ENCODE results near the gene MAPK10. TPM values are rescaled to one million over a fixed set of nuclear protein-coding genes. Genes with fewer than 3 reads are reported as not detected.

Gene MAPK10
- total and polyA plus RNA-seq, 2 donors (not counting 3 experiments of a cell fraction or from before 2014, with no cell fraction given), result 0.17 TPM; not detected in 1

- no TSS peak for BruUV-seq (replicated peaks)
- no peak overlapping the region for H2AFZ ChIP-seq (ENCODE audit: low read depth, low read length)
- no peaks in the 10 kb centered on the region for H4K20me1 ChIP-seq (replicated peaks; ENCODE audit: control insufficient read depth, extremely low read depth, insufficient read depth, low read length)
- CTCF ChIA-PET, result no interaction called here
- peaks cover 0 to 2% of the 10 kb centered on the region in 2 experiments for H3K27me3 ChIP-seq (ENCODE audit: control insufficient read depth in 2 of 2, insufficient read depth in 2 of 2, low read length in 2 of 2)
- no peaks in the 10 kb centered on the region for H3K9me3 ChIP-seq (replicated peaks; ENCODE audit: control insufficient read depth, insufficient read depth, low read length)
- dilution Hi-C loops (cut with MboI; ENCODE audit: extremely low pct_ligation_motif_present, low sequenced_read_pairs), result no loop called here
- H3K79me2 ChIP-seq (ENCODE audit: control insufficient read depth, insufficient read depth, low read length), result no peaks in the 10 kb centered on the region
- POLR2A ChIA-PET, result no interaction called here
- H3K36me3 ChIP-seq (ENCODE audit: control insufficient read depth in 2 of 2, extremely low read depth in 1 of 2, insufficient read depth in 2 of 2, low read length in 2 of 2), result no peaks in the 10 kb centered on the region
- no peak overlapping the region for H3K9ac ChIP-seq (replicated peaks; ENCODE audit: extremely low read depth, insufficient read depth, low read length)
- TF ChIP-seq GATA2 (IDR thresholded peaks at IDR 0.05; ENCODE audit: insufficient read depth, insufficient read length, low read depth, low read length) (no peak), CTCF (IDR thresholded peaks at IDR 0.05; ENCODE audit: extremely low read depth in 1 of 2, insufficient read depth in 1 of 2, low read depth in 1 of 2, low read length in 2 of 2) (no peak)
- H3K4me2 ChIP-seq (ENCODE audit: insufficient read depth, low read length), result no peak overlapping the region
- H3K9me1 ChIP-seq (replicated peaks; ENCODE audit: control insufficient read depth, extremely low read depth, insufficient read depth, low read length), result no peaks in the 10 kb centered on the region
- FAIRE-seq, result no peak
- no peak overlapping the region for H3K4me3 ChIP-seq (replicated peaks in 1 of 3; ENCODE audit: insufficient read depth in 1 of 3, low read depth in 1 of 3, low read length in 3 of 3)
- intact Hi-C loops (cut with micrococcal nuclease), result no loop called here
- H3K4me1 ChIP-seq (ENCODE audit: control insufficient read depth, extremely low read depth, insufficient read depth, low read length), result no peaks in the 10 kb centered on the region
- H3K27ac ChIP-seq (ENCODE audit: insufficient read depth, low read depth, low read length), result no peak overlapping the region
- DNase-seq (ENCODE audit: low read depth, low spot score), result no peak
These were observed 203.3 kb downstream of the MAPK10 start for GRCh38 chr4:86156531-86156930.

GRCh38 chr4:86155766-86156165, 204.1 kb downstream of the MAPK10 start:
- TF ChIP-seq GATA2 (IDR thresholded peaks at IDR 0.05; ENCODE audit: insufficient read depth, insufficient read length, low read depth, low read length) (no peak), POLR2A (IDR thresholded peaks at IDR 0.05; ENCODE audit: low read depth, low read length) (no peak), MAX (IDR thresholded peaks at IDR 0.05; ENCODE audit: insufficient read depth, insufficient read length) (no peak), EZH2 (IDR thresholded peaks at IDR 0.05; ENCODE audit: borderline replicate concordance, low read depth, low read length, severe bottlenecking) (no peak), CTCF (IDR thresholded peaks at IDR 0.05; ENCODE audit: extremely low read depth in 1 of 2, insufficient read depth in 1 of 2, low read depth in 1 of 2, low read length in 2 of 2) (no peak), JUN (IDR thresholded peaks at IDR 0.05; ENCODE audit: borderline replicate concordance, insufficient read depth, insufficient read length, low read depth) (no peak), FOS (IDR thresholded peaks at IDR 0.05; ENCODE audit: borderline replicate concordance, insufficient read depth, low read length) (no peak), MYC (IDR thresholded peaks at IDR 0.05; ENCODE audit: low read depth, low read length) (no peak), POLR2AphosphoS5 (IDR thresholded peaks at IDR 0.05; ENCODE audit: insufficient read depth, low read depth, low read length) (no peak)
- H4K20me1 ChIP-seq (replicated peaks; ENCODE audit: control insufficient read depth, extremely low read depth, insufficient read depth, low read length), result no peaks in the 10 kb centered on the region
- no peak overlapping the region for H2AFZ ChIP-seq (ENCODE audit: low read depth, low read length)
- H3K4me2 ChIP-seq (ENCODE audit: insufficient read depth, low read length), result no peak overlapping the region
- no peaks in the 10 kb centered on the region for H3K9me1 ChIP-seq (replicated peaks; ENCODE audit: control insufficient read depth, extremely low read depth, insufficient read depth, low read length)
- ChIA-PET CTCF (no interaction called here), POLR2A (no interaction called here)
- H3K9me3 ChIP-seq (replicated peaks; ENCODE audit: control insufficient read depth, insufficient read depth, low read length), result no peaks in the 10 kb centered on the region
- no TSS peak for BruUV-seq (replicated peaks)
- DNase-seq (ENCODE audit: low read depth, low spot score) (no peak), FAIRE-seq (no peak)
- H3K27ac ChIP-seq (ENCODE audit: insufficient read depth, low read depth, low read length), result no peak overlapping the region
- H3K79me2 ChIP-seq (ENCODE audit: control insufficient read depth, insufficient read depth, low read length), result no peaks in the 10 kb centered on the region
- no peak overlapping the region for H3K9ac ChIP-seq (replicated peaks; ENCODE audit: extremely low read depth, insufficient read depth, low read length)
- H3K36me3 ChIP-seq (ENCODE audit: control insufficient read depth in 2 of 2, extremely low read depth in 1 of 2, insufficient read depth in 2 of 2, low read length in 2 of 2), result no peaks in the 10 kb centered on the region
- intact Hi-C loops (cut with micrococcal nuclease) (no loop called here), dilution Hi-C loops (cut with MboI; ENCODE audit: extremely low pct_ligation_motif_present, low sequenced_read_pairs) (no loop called here)
- H3K4me3 ChIP-seq (replicated peaks in 1 of 3; ENCODE audit: insufficient read depth in 1 of 3, low read depth in 1 of 3, low read length in 3 of 3), result no peak overlapping the region
- H3K4me1 ChIP-seq (ENCODE audit: control insufficient read depth, extremely low read depth, insufficient read depth, low read length), result no peaks in the 10 kb centered on the region
- peaks cover 0 to 2% of the 10 kb centered on the region in 2 experiments for H3K27me3 ChIP-seq (ENCODE audit: control insufficient read depth in 2 of 2, insufficient read depth in 2 of 2, low read length in 2 of 2)

Data from endothelial cell of umbilical vein (primary cell).